ENCODE measurements around the gene C11orf97.

- TF ChIP-seq POLR2A (IDR thresholded peaks at IDR 0.05; ENCODE audit: low read depth, low read length) (no peak), CTCF (IDR thresholded peaks at IDR 0.05; ENCODE audit: extremely low read depth in 1 of 2, insufficient read depth in 1 of 2, low read depth in 1 of 2, low read length in 2 of 2) (no peak), POLR2AphosphoS5 (IDR thresholded peaks at IDR 0.05; ENCODE audit: insufficient read depth, low read depth, low read length) (no peak)
- TF ChIP-seq, protein P1, sequence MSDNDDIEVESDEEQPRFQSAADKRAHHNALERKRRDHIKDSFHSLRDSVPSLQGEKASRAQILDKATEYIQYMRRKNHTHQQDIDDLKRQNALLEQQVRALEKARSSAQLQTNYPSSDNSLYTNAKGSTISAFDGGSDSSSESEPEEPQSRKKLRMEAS (IDR thresholded peaks at IDR 0.05; ENCODE audit: insufficient read depth, insufficient read length), result no peak
Measured at GRCh38 chr11:94477624-94478023, 34.6 kb upstream of the C11orf97 start.
